IPS DF 6.9 (cell line): ENCODE measurements around the gene NBPF1.
"Not testable (repeated sequence)": the region's sequence is repeated elsewhere in the genome, so short reads cannot be mapped to it uniquely, and the experiment has no call there.

Experiments used
- DNase-seq: peaks from one replicate; pipeline ENCODE4 v3.0.0-alpha.2; 2013; ENCODE audit warnings: low read depth, low spot score
- H3K27ac ChIP-seq: one replicate; pipeline ENCODE4 v1.5.1; 2013; ENCODE audit warnings: low read length, control low read depth
- H3K27me3 ChIP-seq: 2 replicates; pipeline ENCODE4 v1.6.1; 2013; ENCODE audit warnings: mild to moderate bottlenecking, low read length; ENCODE audit not compliant: control insufficient read depth, insufficient read depth
- H3K36me3 ChIP-seq: 2 replicates; pipeline ENCODE4 v1.6.1; 2013; ENCODE audit warnings: low read length; ENCODE audit not compliant: control insufficient read depth, insufficient read depth
- H3K4me1 ChIP-seq: 2 replicates; pipeline ENCODE4 v1.6.1; 2013; ENCODE audit warnings: low read length; ENCODE audit not compliant: control insufficient read depth, insufficient read depth
- H3K4me3 ChIP-seq: 2 replicates; pipeline ENCODE4 v1.5.1; 2013; ENCODE audit warnings: mild to moderate bottlenecking, low read length
- H3K9me3 ChIP-seq: 2 replicates; pipeline ENCODE4 v1.6.1; 2013; ENCODE audit warnings: low read length, inconsistent platforms; ENCODE audit not compliant: control insufficient read depth, insufficient read depth
- WGBS: extraction: QIAGEN DNeasy Blood & Tissue Kit; methylation state at CpG from one replicate; pipeline ENCODE4 v1.1.7; 2013; ENCODE audit warnings: mixed read lengths, missing lambda C conversion rate; ENCODE audit not compliant: insufficient read length, insufficient coverage; 5-methylcytosine and 5-hydroxymethylcytosine counted together

The NBPF1 gene

DNA sequence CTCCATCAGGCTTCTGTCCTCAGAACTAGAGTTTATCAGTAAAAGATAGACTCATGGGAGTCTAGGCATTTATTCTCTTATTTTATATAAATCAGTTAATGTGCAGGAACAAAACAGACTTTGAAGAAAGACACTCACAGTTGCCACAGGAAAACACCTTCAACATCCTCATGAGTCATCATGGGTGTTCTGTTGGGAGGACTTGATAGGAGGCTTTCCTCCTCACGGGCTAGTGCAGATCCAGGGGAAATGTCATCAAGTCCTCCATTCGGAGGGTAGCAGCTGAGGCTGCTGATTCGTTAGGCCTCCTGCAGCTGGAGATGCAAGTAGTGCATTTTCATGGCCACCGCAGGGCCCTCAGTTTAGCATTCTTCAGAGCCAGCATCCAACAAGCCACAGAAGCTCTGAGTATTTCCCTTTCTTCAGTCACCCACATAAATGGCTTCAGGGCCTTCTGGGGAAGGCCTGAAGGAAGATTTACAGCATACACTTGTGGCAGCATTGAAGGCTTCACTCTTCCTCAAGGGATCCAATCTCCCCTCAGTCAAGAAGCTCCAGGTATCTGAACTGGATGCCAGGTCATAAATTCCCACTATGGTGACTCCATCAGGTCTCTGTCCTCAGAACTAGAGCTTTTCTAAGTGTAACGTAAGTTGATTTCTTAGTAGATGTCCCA lies 10.9 kb downstream of the NBPF1 start:
- not testable (repeated sequence) for H3K36me3 ChIP-seq, H3K4me3 ChIP-seq, H3K27me3 ChIP-seq, H3K4me1 ChIP-seq, H3K9me3 ChIP-seq, DNase-seq, H3K27ac ChIP-seq
- WGBS = no CpG with 5 or more reads among the region's 5 CpGs

- H3K9me3 ChIP-seq, H3K4me3 ChIP-seq, DNase-seq, H3K27me3 ChIP-seq, H3K36me3 ChIP-seq, H3K4me1 ChIP-seq, H3K27ac ChIP-seq: not testable (repeated sequence)
- WGBS = no CpG with 5 or more reads among the region's 7 CpGs
Measured at GRCh38 chr1:16600855-16601786, 12.2 kb downstream of the NBPF1 start.

DNA sequence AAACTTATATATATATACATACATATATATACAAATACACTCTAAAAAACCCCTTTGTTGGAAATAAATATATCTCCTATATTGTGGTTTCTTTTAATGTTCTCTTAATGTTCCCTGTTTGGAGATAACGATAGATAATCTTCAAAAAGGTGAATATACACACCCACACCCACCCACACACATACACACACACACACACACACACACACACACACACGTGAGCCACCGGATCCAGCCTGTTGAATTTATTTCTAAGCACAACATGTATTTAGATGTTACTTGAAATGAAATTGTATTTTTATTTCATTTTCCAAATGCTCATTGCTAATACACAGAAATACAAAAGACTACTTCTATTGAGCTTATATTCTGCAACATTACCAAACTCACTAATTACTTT lies 14.0 kb downstream of the NBPF1 start:
- H3K36me3 ChIP-seq, H3K27me3 ChIP-seq, H3K9me3 ChIP-seq, H3K4me1 ChIP-seq, H3K27ac ChIP-seq, DNase-seq, H3K4me3 ChIP-seq: not testable (repeated sequence)
- WGBS = no CpG with 5 or more reads among the region's 3 CpGs

- H3K27me3 ChIP-seq, H3K36me3 ChIP-seq, H3K4me1 ChIP-seq, H3K4me3 ChIP-seq, H3K9me3 ChIP-seq, DNase-seq, H3K27ac ChIP-seq: not testable (repeated sequence)
- no CpG with 5 or more reads among the region's 1 CpG for WGBS
Measured at GRCh38 chr1:16595216-16595615, 18.1 kb downstream of the NBPF1 start.

GRCh38 chr1:16591845-16592244 lies 21.5 kb downstream of the NBPF1 start:
- no CpG with 5 or more reads among the region's 8 CpGs for WGBS
- H3K4me1 ChIP-seq, H3K4me3 ChIP-seq, H3K36me3 ChIP-seq, H3K9me3 ChIP-seq, H3K27ac ChIP-seq, DNase-seq, H3K27me3 ChIP-seq: not testable (repeated sequence)

DNA sequence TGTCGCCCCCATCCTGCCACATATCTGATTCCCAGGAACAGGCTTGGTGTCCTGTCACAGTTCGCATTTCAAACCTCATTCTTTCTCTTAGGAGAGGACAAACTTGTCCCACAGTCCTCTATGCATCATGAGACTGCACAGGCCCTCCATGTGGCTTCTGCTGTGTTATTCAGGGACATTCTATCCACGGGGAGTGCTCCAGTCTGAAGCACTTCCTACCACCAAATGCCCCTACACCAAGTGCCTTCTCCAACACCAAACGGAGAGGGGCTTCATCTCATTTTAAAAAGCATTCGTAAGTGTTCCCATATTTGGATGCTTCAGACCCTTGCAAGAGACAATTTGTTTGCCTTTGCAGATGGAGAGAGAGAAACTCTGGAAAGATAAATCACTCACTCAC lies 25.3 kb downstream of the NBPF1 start:
- WGBS = no CpG with 5 or more reads among the region's 5 CpGs
- not testable (repeated sequence) for DNase-seq

GRCh38 chr1:16587639-16588038 lies 25.7 kb downstream of the NBPF1 start:
- not testable (repeated sequence) for H3K4me1 ChIP-seq, H3K27ac ChIP-seq, H3K27me3 ChIP-seq, DNase-seq, H3K4me3 ChIP-seq, H3K9me3 ChIP-seq, H3K36me3 ChIP-seq
- WGBS = no CpG with 5 or more reads among the region's 4 CpGs

More for the DNA sequence above, 25.3 kb downstream of the NBPF1 start:
- H3K27ac ChIP-seq, H3K36me3 ChIP-seq, H3K27me3 ChIP-seq, H3K4me3 ChIP-seq, H3K9me3 ChIP-seq, H3K4me1 ChIP-seq: not testable (repeated sequence)

DNA sequence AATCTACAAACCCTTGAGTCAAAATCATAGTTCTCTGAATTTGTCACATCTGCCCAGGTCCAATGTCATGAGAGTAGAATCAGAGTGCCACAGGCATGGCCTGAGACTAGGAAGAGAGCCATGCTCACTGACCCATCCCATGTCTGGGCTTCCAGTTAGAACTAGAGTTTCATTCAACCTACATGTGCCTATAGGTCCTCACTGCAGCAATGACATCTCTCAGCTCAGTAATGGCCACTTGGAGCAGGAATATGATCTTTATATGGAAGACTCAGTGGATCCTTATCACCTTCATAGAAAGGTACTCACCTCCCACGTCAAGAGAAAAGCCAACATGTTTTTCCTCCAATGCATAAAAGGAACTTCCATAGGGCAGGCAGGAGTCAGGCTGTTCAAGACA lies 48.0 kb downstream of the NBPF1 start:
- not testable (repeated sequence) for H3K27me3 ChIP-seq, DNase-seq, H3K4me3 ChIP-seq, H3K9me3 ChIP-seq, H3K4me1 ChIP-seq, H3K36me3 ChIP-seq, H3K27ac ChIP-seq
- WGBS = no CpG with 5 or more reads among the region's 1 CpG

GRCh38 chr1:16561035-16561434 lies 52.3 kb downstream of the NBPF1 start:
- not testable (repeated sequence) for H3K4me3 ChIP-seq

GRCh38 chr1:16560498-16560897 lies 52.9 kb downstream of the NBPF1 start:
- WGBS = no CpG with 5 or more reads among the region's 6 CpGs
- H3K4me1 ChIP-seq = not testable (repeated sequence)

More at GRCh38 chr1:16561035-16561434, 52.3 kb downstream of the NBPF1 start:
- not testable (repeated sequence) for H3K36me3 ChIP-seq, H3K4me1 ChIP-seq, H3K27me3 ChIP-seq, DNase-seq, H3K27ac ChIP-seq, H3K9me3 ChIP-seq
- no CpG with 5 or more reads among the region's 4 CpGs for WGBS

More at GRCh38 chr1:16560498-16560897, 52.9 kb downstream of the NBPF1 start:
- not testable (repeated sequence) for H3K9me3 ChIP-seq, H3K27me3 ChIP-seq, DNase-seq, H3K4me3 ChIP-seq, H3K36me3 ChIP-seq, H3K27ac ChIP-seq
